SH-SY5Y (cell line): Measurements from ENCODE around the gene SMIM24.

ENCODE experiments used
- GATA2 ChIP-seq: IDR thresholded peaks from 2 replicates; pipeline ENCODE4 v1.6.1; 2011; ENCODE audit warnings: mild to moderate bottlenecking, low read depth, low read length
- GATA3 ChIP-seq: IDR thresholded peaks from 2 replicates; pipeline ENCODE4 v1.6.1; 2011; ENCODE audit warnings: low read depth, mild to moderate bottlenecking, low read length, moderate library complexity

DNA sequence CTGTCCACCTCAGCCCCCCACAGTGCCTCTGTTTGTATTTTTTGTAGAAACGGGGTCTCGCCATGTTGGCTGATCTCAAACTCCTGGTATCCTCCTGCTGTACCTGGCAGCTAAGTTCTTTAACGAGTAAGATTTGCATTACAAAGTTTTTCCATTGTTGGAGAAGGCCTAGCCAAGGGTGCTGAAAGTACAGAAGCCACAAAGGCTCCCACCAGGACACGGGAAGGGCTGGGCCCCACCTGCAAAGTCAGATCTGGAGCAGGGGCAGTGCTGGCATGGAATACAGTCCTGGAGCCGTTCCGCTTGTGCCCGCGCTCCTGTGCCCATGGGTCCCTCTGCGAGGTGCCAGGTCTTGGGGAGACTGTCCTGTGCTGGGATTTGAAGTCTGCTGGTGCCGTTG, 37.9 kb upstream of the SMIM24 start:
- no peak for TF ChIP-seq GATA2
- TF ChIP-seq GATA3 = no peak
